ENCODE data around the gene OGDHL.
"Not testable (repeated sequence)": the region's sequence is repeated elsewhere in the genome, so short reads cannot be mapped to it uniquely, and the experiment has no call there.

The OGDHL gene

DNA sequence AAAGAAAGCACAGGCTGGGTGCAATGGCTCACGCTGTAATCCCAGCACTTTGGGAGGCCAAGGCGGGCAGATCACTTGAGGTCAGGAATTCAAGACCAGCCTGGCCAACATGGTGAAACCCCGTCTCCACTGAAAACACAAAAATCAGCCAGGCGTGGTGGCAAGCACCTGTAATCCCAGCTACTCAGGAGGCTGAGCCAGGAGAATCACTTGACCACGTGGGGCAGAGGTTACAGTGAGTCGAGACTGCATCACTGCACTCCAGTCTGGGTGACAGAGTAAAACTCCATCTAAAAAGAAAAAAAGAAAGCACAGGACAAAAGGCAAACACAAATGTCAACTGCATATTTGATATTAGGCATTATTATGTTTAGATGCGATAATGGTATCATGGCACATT lies 7.2 kb downstream of the OGDHL start:
- not testable (repeated sequence) for DNase-seq

DNA sequence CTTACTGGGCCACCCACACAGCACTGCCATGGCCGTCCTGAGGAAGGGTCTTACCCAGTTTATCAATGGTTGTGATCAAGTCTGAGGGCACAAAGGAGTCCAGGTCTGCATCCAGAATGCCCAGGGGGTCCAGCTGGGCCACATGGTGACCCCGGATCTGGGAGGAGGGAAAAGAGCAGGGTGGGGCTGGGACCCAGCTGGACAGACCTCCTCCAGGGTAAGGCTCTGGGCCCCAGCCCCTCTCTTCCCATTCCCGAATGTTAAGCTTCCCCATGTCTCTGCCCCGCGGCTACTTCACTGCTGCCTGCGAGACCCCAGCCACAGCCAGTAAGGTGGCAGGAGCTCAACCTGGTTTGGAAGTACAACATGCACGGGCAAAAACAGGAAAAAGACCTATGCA lies 9.5 kb downstream of the OGDHL start:
- no peak for DNase-seq

DNA sequence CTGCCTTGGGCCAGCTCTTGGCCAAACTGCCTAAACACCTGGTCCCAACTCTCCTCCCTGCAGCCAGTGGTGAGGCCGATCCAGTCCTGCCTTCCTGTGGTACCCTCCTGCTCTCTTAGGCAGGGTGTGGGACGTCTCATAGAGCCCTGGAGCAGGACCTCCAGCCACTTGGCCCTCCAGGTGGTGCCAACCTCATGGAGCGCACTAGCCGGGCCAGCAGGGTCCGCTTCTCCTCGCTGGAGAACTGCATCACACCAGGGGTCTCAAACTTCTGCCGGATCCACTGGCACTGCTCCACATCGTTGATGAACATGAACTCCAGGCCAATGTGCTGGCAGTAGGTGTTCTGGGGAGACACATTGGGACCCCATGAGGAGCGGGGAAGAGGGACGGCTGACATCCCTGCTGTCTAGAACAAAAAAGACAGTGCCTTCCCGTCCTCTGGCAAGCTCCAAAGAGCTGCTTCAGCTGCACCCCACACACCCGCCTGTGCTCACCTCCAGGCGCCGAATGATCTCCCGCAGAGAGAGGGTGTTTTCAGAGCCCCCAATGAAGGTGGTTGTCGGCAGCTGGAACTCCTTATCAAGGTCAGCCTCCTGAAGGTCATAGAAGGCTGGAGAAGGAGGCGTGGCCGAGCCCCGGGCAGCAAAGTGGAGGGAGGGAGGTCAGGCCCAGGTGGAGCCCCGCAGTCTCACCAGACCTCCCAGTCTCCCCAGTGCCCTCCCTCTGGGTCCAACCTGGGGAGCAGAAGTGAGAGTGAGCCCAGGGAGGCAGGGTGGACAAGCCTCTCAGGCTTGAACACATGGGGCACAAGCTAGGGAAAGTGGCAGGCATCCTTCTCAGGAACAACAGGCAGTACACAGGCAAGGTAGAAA lies 10.2 kb downstream of the OGDHL start:
- DNase-seq = no peak

DNA sequence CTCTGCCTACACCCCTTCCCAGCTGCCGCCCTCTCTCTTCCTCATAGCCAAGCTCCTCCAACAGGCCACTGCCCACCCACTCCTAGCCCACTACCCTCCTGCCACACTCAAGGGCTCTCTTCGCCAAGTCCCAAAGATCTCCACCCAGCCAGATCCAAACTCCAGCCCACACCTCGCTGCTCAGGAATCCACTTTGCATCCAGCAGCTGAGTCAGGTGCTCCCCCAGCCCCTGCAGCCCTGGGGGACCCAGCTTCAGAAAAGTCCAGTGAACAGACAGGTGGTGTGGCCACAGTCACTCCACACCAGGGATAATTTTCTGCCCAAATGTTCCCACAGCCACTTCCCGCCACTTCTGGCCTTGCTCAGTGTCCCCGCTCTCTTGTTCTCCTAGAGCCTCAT lies 10.9 kb downstream of the OGDHL start:
- no peak for DNase-seq

DNA sequence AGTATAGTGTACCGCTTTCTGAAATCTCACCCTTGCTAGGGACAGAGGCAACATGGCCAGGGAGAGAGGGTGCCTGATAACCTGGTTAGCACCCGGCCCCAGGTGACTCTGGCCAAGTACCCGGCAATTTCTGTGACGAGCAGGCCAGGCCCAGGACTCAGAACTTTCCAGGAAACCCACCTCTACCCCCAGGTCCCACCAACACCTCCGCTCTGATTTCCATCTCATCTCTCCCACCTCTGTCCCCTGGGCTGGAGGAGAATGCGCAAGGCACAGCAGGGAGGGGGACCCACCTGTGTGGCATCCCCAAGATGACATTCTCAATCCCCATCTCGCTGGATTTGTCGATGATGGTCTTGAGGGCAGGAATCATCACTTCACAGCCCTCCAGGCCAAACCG lies 11.6 kb downstream of the OGDHL start:
- no peak for DNase-seq

DNA sequence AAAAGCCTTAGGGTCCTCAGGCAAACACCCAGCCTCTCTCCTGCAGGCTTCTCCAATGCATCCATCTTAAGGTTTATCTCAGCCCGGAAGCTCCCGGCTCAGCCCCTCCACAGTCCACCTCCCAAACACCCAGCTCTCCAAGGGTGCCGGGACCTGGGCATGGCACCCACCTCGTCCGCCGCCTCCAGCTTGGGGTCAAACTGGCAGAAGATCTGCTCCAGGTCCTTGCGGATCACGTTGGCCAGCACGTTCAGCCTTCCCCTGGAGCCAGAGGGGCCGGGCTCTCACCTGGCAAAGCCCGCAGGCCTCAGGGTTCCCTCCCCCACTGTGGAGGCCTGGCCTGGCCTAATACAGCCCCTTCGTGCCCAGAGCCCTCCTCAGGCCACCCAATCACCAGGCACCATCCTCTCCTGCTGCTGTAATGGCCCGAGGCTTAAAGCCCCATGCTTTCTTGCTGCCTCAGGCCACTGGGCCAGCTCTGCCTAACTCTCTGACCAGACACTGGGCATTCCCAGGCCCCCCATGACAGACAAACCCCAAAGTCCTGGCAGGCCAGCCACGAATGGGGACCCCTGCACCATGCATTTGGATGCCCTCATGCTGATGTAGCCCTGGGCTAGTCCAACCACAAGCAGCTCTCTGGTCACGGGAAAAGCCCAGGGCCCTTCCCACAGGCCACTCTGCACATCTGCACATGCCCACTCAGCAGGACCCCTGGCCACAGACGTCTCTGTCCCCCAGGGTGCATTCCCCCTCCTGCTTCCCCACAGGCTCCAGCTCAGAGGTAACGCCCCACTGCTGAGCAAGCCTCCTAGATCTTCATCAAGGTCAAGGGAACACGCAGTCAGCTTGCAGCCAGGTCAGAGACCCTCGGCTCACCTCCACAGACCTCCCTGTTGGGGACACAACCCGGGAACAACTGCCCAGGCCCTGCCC lies 12.3 kb downstream of the OGDHL start:
- DNase-seq = no peak

- no peak for DNase-seq
Measured at GRCh38 chr10:49749144-49749543, 13.0 kb downstream of the OGDHL start.

DNA sequence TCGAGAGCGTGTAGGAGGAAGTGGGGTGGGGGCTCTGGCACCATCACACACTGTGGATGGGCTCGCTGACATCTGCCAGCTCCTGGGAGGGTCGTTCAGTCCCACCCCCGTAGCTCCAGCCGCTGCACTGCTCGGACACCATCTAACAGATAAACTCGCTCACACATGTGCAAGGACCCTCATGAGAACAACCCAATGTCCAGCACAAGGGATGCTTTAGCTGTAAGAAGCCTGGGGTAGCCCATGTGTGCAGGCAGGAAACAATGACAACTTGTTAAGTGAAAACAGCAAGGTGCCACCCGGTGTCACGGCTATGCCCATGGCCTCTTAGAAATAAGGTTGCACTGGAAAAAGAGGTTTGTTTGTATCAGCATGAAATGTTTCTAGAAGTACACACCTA lies 14.1 kb downstream of the OGDHL start:
- DNase-seq = no peak

DNA sequence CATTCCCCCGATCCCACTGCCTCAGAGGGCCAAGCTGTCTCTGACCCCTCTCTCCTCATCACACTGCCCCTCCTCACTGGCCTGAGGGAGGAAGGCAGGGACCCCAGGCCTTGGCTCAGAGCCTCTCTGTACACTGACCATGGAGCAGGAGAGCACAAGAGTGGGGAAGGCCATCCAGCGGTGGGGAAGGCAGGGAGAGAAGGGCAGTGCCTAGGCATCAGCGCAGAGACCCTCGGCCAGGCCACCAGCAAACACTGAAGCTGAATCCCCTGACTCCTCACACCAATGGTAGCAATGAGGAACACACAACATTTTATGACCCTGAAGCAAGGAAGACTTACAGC lies 14.8 kb downstream of the OGDHL start:
- DNase-seq = no peak

GRCh38 chr10:49746626-49747302 lies 15.4 kb downstream of the OGDHL start:
- DNase-seq = no peak

GRCh38 chr10:49745756-49746155 lies 16.4 kb downstream of the OGDHL start:
- no peak for DNase-seq

DNA sequence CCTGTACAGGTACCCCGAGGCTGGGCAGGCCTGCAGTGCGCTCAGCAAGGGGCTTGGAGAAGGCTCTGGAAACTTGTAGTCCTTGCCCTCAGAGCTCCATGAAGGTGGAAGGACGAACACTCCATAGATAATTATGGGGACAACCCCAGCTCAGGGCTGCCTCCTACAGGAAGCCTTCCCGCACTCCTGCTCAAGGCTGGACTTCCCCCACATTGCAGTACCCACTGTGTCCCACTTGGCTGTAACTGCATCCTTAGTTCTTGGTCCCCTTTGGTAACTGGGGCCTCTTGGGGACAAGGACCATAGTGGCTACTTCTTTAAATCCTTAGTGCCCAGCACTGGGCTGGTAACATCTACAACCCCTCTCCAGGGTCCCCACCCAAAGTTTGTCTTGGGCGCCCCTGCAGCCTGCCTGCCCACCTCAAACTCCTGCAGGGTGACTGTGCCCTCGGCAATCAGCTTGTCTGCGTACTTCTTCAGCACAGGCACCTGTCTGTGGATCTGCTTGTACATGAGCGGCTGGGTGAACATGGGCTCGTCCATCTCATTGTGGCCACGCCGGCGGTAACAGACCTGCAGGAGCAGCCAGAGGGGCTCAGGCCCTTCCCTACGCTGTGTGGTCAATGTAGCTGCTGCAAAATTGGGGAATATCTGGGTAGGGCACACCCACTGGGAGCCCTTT lies 17.1 kb downstream of the OGDHL start:
- DNase-seq = no peak

DNA sequence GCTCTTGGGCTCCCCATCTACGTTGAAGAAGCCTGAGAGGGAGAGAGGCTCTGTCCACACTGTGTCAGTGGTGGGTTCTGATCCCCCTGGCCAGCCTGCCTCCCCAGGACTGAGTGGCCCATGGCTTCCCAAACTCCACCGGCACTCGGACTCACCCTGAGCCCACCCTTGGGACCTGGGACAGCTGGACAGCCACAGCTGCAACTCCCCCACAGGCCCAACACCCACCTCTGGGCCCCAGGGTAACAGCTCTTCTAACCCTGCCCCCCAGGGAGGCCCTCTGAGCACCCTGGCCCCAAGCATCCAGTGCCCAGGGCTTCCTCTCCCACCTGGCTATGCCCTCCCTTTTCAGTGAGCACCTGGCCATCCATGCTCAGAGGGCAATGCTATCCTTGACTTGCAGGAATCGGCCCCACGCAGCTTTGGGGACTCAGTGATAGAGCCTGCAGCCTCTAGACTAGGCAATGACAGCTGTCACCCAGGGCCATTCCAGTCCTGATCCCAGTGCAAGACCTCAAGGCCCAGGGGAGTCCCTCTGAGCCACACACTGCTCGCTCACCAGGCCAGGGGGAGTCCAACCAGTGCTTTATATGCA lies 17.9 kb downstream of the OGDHL start:
- DNase-seq = no peak

GRCh38 chr10:49743464-49744075 lies 18.6 kb downstream of the OGDHL start:
- DNase-seq = no peak

DNA sequence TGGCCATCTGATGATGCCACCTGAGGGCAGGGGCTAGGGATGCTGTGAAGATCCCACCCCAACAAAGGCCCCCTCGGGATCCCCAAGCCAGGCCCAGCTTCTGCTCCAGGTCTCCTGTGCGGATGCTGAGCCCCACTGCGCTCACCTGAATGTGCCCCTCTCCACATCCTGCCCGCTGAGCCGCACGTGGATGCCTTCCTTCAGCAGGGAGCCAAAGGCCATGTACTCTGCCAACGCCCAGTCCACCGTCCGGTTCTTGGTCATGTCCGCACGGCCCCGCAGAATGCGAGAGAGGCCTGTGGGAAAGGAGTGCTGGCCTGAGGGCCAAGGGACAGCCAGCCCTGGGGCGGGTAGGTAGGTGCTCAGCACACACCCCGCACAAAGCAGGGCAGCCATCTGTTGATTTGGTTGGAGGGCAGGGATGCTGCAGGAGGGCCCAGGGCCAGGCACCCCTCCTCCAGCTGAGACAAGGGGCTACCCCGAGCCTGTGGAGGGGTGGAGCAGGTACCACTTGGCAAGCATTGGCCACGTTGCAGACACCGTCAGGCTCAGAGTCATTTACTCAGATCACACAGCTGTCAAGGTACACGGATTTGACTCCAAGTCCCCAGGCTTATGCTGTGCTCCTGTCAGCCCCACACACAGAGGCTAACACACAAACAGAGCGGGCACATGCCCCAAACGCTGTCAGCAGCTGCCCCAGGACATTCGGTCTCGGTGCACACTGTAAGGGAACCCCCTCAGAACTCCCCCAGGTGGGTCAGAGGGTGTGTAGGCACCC lies 19.2 kb downstream of the OGDHL start:
- DNase-seq = no peak

DNA sequence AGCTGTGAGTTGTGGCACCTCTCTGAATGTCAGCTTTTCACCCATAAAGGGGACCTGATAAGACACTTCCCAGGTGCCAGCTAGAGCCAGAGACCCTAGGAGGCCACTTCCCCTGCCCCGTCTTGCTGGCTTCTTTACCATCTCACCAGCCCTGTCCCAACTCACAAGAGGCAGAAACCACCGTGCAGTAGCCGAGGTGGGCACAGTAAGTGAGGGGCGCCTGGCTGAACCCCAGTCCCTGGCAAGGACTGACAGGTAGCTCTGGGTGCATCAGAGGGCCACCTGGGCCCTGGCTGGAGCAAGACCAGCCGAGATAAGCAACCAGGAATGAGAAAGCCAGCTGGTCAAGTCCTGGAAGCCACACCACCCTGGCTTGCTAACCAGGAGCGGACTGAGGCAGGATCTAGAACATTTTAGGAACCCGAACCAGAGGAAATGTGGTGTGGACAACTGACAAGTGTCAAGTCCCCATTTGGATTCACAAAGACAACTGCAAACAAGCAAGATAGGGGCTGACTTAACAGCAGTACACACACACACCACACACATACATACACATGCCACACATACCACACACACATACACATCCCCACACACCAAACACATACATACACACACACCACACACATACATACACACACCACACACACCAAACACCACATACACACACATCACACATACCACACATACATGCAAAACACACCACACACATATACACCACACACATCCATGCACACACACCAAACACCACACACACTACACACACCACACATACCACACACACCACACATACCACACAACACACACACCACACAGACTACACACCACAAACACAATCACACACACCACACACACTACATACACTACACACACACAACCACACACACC lies 20.8 kb downstream of the OGDHL start:
- no peak for DNase-seq

DNA sequence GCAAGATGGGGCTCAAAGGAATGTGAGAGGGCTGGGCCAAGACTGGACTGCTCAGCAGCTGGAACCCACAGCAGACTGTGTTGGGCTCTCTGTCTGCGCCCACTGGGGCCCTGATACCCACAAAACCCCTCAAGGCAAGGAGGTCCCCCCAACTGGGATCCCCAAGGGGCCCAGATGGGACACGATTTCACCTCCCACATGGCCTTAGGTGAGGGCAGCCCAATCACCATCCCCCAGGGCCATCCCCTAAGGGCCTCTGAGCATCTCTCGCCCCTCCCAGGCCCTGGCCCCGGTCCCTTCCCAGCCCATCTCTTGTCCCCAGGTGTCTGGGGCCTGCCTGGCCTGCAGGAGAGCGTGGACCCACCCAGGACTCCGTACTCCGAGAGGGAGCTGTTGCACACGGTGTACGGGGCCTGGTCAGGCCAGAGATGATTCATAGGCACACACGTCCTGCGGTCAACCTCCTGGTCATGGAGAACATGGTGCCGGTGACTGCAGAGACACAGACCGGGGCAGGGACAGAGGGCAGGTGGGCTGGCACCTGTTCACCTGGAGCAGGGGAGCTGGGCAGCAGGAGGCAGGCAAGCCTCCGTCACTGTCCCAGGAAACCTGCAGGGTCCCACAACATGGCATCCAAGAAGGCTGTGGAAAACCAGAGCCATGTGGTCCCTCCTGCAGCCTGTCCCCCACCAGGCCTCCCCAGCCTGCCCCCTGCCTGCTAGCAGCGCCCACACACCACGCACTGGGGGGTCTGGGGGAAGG lies 21.6 kb downstream of the OGDHL start:
- no peak for DNase-seq

GRCh38 chr10:49739426-49739825 lies 22.7 kb downstream of the OGDHL start:
- no peak for DNase-seq

Measured in bone marrow (tissue), 2 donors.